SK-N-SH treated with all-trans-retinoic acid at 6 μM for 48 hours (cell line): ENCODE measurements around the gene GABBR2.

Experiments used
- ATAC-seq: fragments of 200-7000 bp; cut with Tn5 transposase; 3 replicates; pipeline ENCODE4 v1.9.1; 2020; ENCODE audit warnings: mild to moderate bottlenecking, moderate library complexity
- ARNTL ChIP-seq: fragments of 450-650 bp; formaldehyde crosslinking; IDR thresholded peaks from 2 replicates; pipeline ENCODE4 v1.5.0; 2020; ENCODE audit warnings: low read depth, mild to moderate bottlenecking, moderate library complexity, borderline replicate concordance
- BACH2 ChIP-seq: fragments of 250-450 bp; sonication (Bioruptor Pico); IDR thresholded peaks from 2 replicates; pipeline ENCODE4 v1.9.0; 2021; ENCODE audit warnings: mild to moderate bottlenecking, borderline replicate concordance
- CREB5 ChIP-seq: fragments of 250-450 bp; sonication (Bioruptor Pico); IDR thresholded peaks from 2 replicates; pipeline ENCODE4 v1.5.1; 2020; ENCODE audit warnings: low read depth, mild to moderate bottlenecking, moderate library complexity
- CSDC2 ChIP-seq: fragments of 250-450 bp; sonication (Bioruptor Pico); IDR thresholded peaks from 2 replicates; pipeline ENCODE4 v1.5.0; 2020; ENCODE audit warnings: mild to moderate bottlenecking, moderate library complexity
- CSRNP3 ChIP-seq: fragments of 250-450 bp; sonication (Bioruptor Pico); IDR thresholded peaks from 2 replicates; pipeline ENCODE4 v1.5.1; 2021; ENCODE audit warnings: mild to moderate bottlenecking, moderate library complexity
- ESRRG ChIP-seq: fragments of 250-450 bp; sonication (Bioruptor Pico); IDR thresholded peaks from 2 replicates; pipeline ENCODE4 v1.6.1; 2021; ENCODE audit warnings: mild to moderate bottlenecking
- GLIS3 ChIP-seq: fragments of 250-450 bp; sonication (Bioruptor Pico); IDR thresholded peaks from 2 replicates; pipeline ENCODE4 v1.5.0; 2020; ENCODE audit warnings: mild to moderate bottlenecking, moderate library complexity
- ISL1 ChIP-seq: fragments of 250-450 bp; sonication (Bioruptor Pico); IDR thresholded peaks from 2 replicates; pipeline ENCODE4 v2.1.2; 2022; ENCODE audit warnings: mild to moderate bottlenecking, moderate library complexity
- OSR1 ChIP-seq: fragments of 250-450 bp; sonication (Bioruptor Pico); IDR thresholded peaks from 2 replicates; pipeline ENCODE4 v1.8.0; 2022; ENCODE audit warnings: moderate library complexity, mild to moderate bottlenecking, inconsistent platforms
- PATZ1 ChIP-seq: fragments of 250-450 bp; sonication (Bioruptor Pico); IDR thresholded peaks from 2 replicates; pipeline ENCODE4 v1.8.0; 2020; ENCODE audit warnings: mild to moderate bottlenecking, moderate library complexity, borderline replicate concordance
- POU6F1 ChIP-seq: fragments of 250-450 bp; sonication (Bioruptor Pico); IDR thresholded peaks from 2 replicates; pipeline ENCODE4 v1.8.0; 2021; ENCODE audit warnings: low read depth, mild to moderate bottlenecking, moderate library complexity, borderline replicate concordance
- PPARA ChIP-seq: fragments of 250-450 bp; sonication (Bioruptor Pico); IDR thresholded peaks from 2 replicates; pipeline ENCODE4 v1.5.0; 2020; ENCODE audit warnings: mild to moderate bottlenecking, borderline replicate concordance
- RARB ChIP-seq: fragments of 250-450 bp; sonication (Bioruptor Pico); IDR thresholded peaks from 2 replicates; pipeline ENCODE4 v1.8.0; 2021; ENCODE audit warnings: mild to moderate bottlenecking, moderate library complexity
- SNAI2 ChIP-seq: fragments of 250-450 bp; sonication (Bioruptor Pico); IDR thresholded peaks from 2 replicates; pipeline ENCODE4 v1.5.0; 2020; ENCODE audit warnings: mild to moderate bottlenecking, moderate library complexity
- TCF4 ChIP-seq: fragments of 250-450 bp; sonication (Bioruptor Pico); IDR thresholded peaks from 2 replicates; pipeline ENCODE4 v1.8.0; 2021; ENCODE audit warnings: mild to moderate bottlenecking, moderate library complexity, borderline replicate concordance
- TOX ChIP-seq: fragments of 250-450 bp; sonication (Bioruptor Pico); IDR thresholded peaks from 2 replicates; pipeline ENCODE4 v1.8.0; 2021; ENCODE audit warnings: mild to moderate bottlenecking, moderate library complexity, borderline replicate concordance
- TSHZ2 ChIP-seq: fragments of 250-450 bp; sonication (Bioruptor Pico); IDR thresholded peaks from 2 replicates; pipeline ENCODE4 v1.5.0; 2020; ENCODE audit warnings: mild to moderate bottlenecking, moderate library complexity
- ZC3H10 ChIP-seq: fragments of 250-450 bp; sonication (Bioruptor Pico); IDR thresholded peaks from 2 replicates; pipeline ENCODE4 v1.5.1; 2021; ENCODE audit warnings: mild to moderate bottlenecking, moderate library complexity
- ZFP3 ChIP-seq: fragments of 250-450 bp; sonication (Bioruptor Pico); IDR thresholded peaks from 2 replicates; pipeline ENCODE4 v1.5.0; 2020; ENCODE audit warnings: mild to moderate bottlenecking, moderate library complexity
- ZFP30 ChIP-seq: fragments of 450-650 bp; formaldehyde crosslinking; IDR thresholded peaks from 2 replicates; pipeline ENCODE4 v1.5.0; 2022; ENCODE audit warnings: mild to moderate bottlenecking, moderate library complexity
- ZNF565 ChIP-seq: fragments of 450-650 bp; formaldehyde crosslinking; conservative IDR thresholded peaks from 2 replicates; pipeline ENCODE4 v1.5.0; 2020; ENCODE audit warnings: low read depth, mild to moderate bottlenecking, moderate library complexity
- ZNF70 ChIP-seq: fragments of 450-650 bp; formaldehyde crosslinking; IDR thresholded peaks from 2 replicates; pipeline ENCODE4 v1.5.0; 2020; ENCODE audit warnings: mild to moderate bottlenecking, moderate library complexity
- ZNF8 ChIP-seq: fragments of 450-650 bp; formaldehyde crosslinking; IDR thresholded peaks from 2 replicates; pipeline ENCODE4 v1.5.0; 2020; ENCODE audit warnings: mild to moderate bottlenecking, moderate library complexity

GABBR2 gene

GRCh38 chr9:98314381-98315066, 394.2 kb downstream of the GABBR2 start:
- no peak for TF ChIP-seq TSHZ2
- TF ChIP-seq POU6F1 (CRISPR knock-in tag), result no peak
- TF ChIP-seq CSDC2 (CRISPR knock-in tag), result no peak
- TF ChIP-seq ZC3H10 (CRISPR knock-in tag), result no peak
- no peak for TF ChIP-seq TOX (CRISPR knock-in tag)
- TF ChIP-seq ZNF70 (CRISPR knock-in tag), result no peak
- TF ChIP-seq SNAI2 (CRISPR knock-in tag), result no peak
- TF ChIP-seq ZNF565 (CRISPR knock-in tag), result no peak
- no peak for TF ChIP-seq CREB5 (CRISPR knock-in tag)
- TF ChIP-seq ISL1 (CRISPR knock-in tag), result no peak
- TF ChIP-seq TCF4 (CRISPR knock-in tag), result no peak
- TF ChIP-seq PPARA (CRISPR knock-in tag), result no peak
- no peak for TF ChIP-seq CSRNP3 (CRISPR knock-in tag)
- TF ChIP-seq ZFP30 (CRISPR knock-in tag), result no peak
- no peak for ATAC-seq

- ATAC-seq, result no peak
- TF ChIP-seq CSRNP3 (CRISPR knock-in tag) (no peak), OSR1 (CRISPR knock-in tag) (no peak), RARB (CRISPR knock-in tag) (no peak), SNAI2 (CRISPR knock-in tag) (no peak), ESRRG (CRISPR knock-in tag) (no peak), ZFP3 (CRISPR knock-in tag) (no peak), TCF4 (CRISPR knock-in tag) (no peak), GLIS3 (CRISPR knock-in tag) (no peak), TSHZ2 (no peak), TOX (CRISPR knock-in tag) (no peak), ZNF8 (CRISPR knock-in tag) (no peak), BACH2 (CRISPR knock-in tag) (no peak), PATZ1 (CRISPR knock-in tag) (no peak), ZNF70 (CRISPR knock-in tag) (no peak), ARNTL (CRISPR knock-in tag) (no peak), PPARA (CRISPR knock-in tag) (no peak), CSDC2 (CRISPR knock-in tag) (no peak), CREB5 (CRISPR knock-in tag) (no peak)
These were observed 396.4 kb downstream of the GABBR2 start for GRCh38 chr9:98312365-98312764.
